A549 (cell line): ENCODE measurements around the gene SLCO6A1.

Experiments used
- EHMT2 ChIP-seq: fragments of 200-600 bp; sonication (generic); IDR thresholded peaks from 2 replicates; pipeline ENCODE4 v1.6.1; 2016; ENCODE audit warnings: antibody characterized with exemption, low read depth, mild to moderate bottlenecking, moderate library complexity
- HDAC2 ChIP-seq: fragments of 200-600 bp; sonication (generic); IDR thresholded peaks from 2 replicates; pipeline ENCODE4 v1.6.1; 2016
- POLR2AphosphoS2 ChIP-seq: conservative IDR thresholded peaks from 2 replicates; pipeline ENCODE4 v1.6.1; 2012; ENCODE audit warnings: low read length, improper control_type of control experiment, inconsistent platforms
- RAD21 ChIP-seq, 2 experiments: fragments of >200 bp in 1 of 2; sonication (Bioruptor Twin) in 1 of 2; formaldehyde crosslinking in 1 of 2; IDR thresholded peaks in 1 of 2; conservative IDR thresholded peaks in 1 of 2; 2 replicates in 1 of 2; 3 replicates in 1 of 2; pipeline ENCODE4 v1.6.1; 2012 to 2018; ENCODE audit warnings: inconsistent platforms in 1 of 2
- ZNF302 ChIP-seq: fragments of 250-450 bp; sonication (Bioruptor Pico); IDR thresholded peaks from 2 replicates; pipeline ENCODE4 v1.9.0; 2021; ENCODE audit warnings: inconsistent platforms, mild to moderate bottlenecking, moderate library complexity
- TF ChIP-seq, protein P1 (sequence below): fragments of 450-650 bp; IDR thresholded peaks from 2 replicates; pipeline ENCODE4 v1.6.1; 2014; ENCODE audit warnings: antibody characterized with exemption
- TF ChIP-seq, protein P2 (sequence below): fragments of >200 bp; sonication (Bioruptor Twin); formaldehyde crosslinking; IDR thresholded peaks from 3 replicates; pipeline ENCODE4 v1.5.1; 2016

DNA sequence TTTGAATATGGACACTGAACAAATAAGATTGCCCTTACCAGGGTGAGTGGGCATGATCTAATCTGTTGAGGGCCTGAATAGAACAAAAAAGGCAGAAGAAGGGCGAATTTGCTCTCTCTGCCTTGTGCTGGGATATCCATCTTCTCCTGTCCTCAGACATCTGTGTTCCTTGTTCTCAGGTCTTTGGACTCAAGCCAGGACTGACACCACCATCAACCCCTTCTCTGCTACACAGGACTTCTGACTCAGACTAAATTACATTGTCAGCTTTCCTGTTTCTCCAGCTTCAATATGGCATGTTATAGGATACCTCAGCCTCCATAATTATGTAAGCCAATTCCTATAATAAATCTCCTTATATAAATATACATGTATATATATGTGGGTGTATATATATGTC lies 40.8 kb upstream of the SLCO6A1 start:
- TF ChIP-seq EHMT2, result no peak
- TF ChIP-seq, protein P1, sequence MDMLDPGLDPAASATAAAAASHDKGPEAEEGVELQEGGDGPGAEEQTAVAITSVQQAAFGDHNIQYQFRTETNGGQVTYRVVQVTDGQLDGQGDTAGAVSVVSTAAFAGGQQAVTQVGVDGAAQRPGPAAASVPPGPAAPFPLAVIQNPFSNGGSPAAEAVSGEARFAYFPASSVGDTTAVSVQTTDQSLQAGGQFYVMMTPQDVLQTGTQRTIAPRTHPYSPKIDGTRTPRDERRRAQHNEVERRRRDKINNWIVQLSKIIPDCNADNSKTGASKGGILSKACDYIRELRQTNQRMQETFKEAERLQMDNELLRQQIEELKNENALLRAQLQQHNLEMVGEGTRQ, result no peak
- TF ChIP-seq, protein P2, sequence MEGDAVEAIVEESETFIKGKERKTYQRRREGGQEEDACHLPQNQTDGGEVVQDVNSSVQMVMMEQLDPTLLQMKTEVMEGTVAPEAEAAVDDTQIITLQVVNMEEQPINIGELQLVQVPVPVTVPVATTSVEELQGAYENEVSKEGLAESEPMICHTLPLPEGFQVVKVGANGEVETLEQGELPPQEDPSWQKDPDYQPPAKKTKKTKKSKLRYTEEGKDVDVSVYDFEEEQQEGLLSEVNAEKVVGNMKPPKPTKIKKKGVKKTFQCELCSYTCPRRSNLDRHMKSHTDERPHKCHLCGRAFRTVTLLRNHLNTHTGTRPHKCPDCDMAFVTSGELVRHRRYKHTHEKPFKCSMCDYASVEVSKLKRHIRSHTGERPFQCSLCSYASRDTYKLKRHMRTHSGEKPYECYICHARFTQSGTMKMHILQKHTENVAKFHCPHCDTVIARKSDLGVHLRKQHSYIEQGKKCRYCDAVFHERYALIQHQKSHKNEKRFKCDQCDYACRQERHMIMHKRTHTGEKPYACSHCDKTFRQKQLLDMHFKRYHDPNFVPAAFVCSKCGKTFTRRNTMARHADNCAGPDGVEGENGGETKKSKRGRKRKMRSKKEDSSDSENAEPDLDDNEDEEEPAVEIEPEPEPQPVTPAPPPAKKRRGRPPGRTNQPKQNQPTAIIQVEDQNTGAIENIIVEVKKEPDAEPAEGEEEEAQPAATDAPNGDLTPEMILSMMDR, result no peak
- TF ChIP-seq POLR2AphosphoS2, result no peak
- TF ChIP-seq HDAC2, result no peak
- TF ChIP-seq RAD21 (conservative IDR thresholded peaks at IDR 0.05 in 1 of 2, IDR thresholded peaks at IDR 0.05 in 1 of 2), result no peak
- no peak for TF ChIP-seq ZNF302 (CRISPR knock-in tag)
